Breast epithelium (tissue), 3 donors: ENCODE data around the gene MB21D2.

Experiments
- POLR2A ChIP-seq: fragments of 450-650 bp; IDR thresholded peaks from one replicate; pipeline ENCODE4 v1.6.1; 2016; ENCODE audit warnings: antibody characterized with exemption, mild to moderate bottlenecking, moderate library complexity
- POLR2AphosphoS5 ChIP-seq, 3 donors: sonication (generic); formaldehyde crosslinking; IDR thresholded peaks; one replicate each; pipeline ENCODE4 v1.6.1; 2017; ENCODE audit warnings: antibody characterized with exemption in 3 of 3
- TF ChIP-seq, protein P1 (sequence below), 3 donors: fragments of 450-650 bp; IDR thresholded peaks; one replicate each; pipeline ENCODE4 v1.5.1; 2016 to 2017; ENCODE audit warnings: antibody characterized with exemption in 3 of 3, mild to moderate bottlenecking in 3 of 3, moderate library complexity in 3 of 3

DNA sequence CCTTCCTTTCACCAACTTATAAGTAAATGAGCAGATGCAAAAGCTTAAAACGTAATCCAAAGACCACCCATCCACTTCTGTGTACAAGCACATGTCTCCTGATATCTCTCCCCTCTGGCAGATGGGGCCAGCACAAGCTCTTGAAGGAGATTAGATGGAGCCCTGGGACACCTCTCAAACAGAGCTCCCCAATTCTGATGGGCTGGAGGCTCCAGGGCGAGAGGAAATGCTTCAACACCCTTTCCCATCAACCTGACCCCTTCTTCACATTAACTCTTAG lies 73.2 kb downstream of the MB21D2 start:
- TF ChIP-seq, protein P1, sequence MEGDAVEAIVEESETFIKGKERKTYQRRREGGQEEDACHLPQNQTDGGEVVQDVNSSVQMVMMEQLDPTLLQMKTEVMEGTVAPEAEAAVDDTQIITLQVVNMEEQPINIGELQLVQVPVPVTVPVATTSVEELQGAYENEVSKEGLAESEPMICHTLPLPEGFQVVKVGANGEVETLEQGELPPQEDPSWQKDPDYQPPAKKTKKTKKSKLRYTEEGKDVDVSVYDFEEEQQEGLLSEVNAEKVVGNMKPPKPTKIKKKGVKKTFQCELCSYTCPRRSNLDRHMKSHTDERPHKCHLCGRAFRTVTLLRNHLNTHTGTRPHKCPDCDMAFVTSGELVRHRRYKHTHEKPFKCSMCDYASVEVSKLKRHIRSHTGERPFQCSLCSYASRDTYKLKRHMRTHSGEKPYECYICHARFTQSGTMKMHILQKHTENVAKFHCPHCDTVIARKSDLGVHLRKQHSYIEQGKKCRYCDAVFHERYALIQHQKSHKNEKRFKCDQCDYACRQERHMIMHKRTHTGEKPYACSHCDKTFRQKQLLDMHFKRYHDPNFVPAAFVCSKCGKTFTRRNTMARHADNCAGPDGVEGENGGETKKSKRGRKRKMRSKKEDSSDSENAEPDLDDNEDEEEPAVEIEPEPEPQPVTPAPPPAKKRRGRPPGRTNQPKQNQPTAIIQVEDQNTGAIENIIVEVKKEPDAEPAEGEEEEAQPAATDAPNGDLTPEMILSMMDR (IDR thresholded peaks at IDR 0.05): no peak
- no peak for TF ChIP-seq POLR2A
- TF ChIP-seq POLR2AphosphoS5 (IDR thresholded peaks at IDR 0.05): no peak
